NCI-H1417 treated with DMSO at 0.1 percent for 48 hours (cell line): Measurements from ENCODE around the gene PAK1.
"Not testable (repeated sequence)": the region's sequence is repeated elsewhere in the genome, so short reads cannot be mapped to it uniquely, and the experiment has no call there.

Experiments used
- DNase-seq: peaks from one replicate; lab custom pipeline; 2025; lab: John Stamatoyannopoulos, UW

The PAK1 gene

DNA sequence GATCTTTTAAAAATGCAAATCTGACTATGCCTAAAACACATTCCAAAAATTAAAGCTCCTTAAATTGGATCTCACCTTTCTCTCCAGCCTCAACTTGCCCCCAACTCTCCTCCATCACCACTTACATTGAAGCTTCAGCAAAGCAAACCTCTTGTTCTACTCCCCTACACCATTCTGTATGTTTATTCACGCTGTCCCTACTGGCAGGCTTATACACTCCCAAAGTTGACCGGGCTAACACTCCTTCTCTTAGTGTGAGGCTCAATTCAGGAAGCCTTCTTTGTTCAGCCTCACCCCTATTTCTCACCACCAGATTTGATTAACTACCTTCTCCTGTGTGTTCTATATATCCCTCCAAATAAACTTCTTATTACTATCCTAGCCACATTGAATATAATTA, 170.6 kb downstream of the PAK1 start:
- no peak for DNase-seq

GRCh38 chr11:77302752-77303151, 171.1 kb downstream of the PAK1 start:
- DNase-seq, result no peak

DNA sequence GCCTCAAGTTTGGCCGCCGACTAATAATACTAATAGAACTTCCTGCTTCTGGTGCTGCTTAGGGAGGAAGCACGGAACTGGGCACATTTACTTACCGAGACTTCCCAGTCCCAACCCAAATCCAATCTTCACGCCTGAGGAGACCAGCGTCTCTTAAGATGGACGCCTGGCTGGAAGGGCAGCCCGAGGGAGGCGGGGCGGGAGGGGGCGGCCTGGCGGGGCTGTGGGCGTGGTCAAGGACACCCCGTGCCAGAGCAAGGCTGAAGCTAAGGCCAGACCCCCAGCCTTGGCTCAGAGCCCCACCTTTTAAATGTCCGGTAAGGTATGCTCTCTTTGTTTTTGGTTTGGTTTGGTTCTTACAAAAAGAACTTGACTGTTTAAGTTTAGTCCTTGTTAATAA, 172.4 kb downstream of the PAK1 start, which contains the start of gene GDPD4:
TSS of gene GDPD4 (minus strand) at position 177 of the 400 bp plus-strand sequence. CDS start 16,549 bp downstream, outside the sequence.
- no peak for DNase-seq

DNA sequence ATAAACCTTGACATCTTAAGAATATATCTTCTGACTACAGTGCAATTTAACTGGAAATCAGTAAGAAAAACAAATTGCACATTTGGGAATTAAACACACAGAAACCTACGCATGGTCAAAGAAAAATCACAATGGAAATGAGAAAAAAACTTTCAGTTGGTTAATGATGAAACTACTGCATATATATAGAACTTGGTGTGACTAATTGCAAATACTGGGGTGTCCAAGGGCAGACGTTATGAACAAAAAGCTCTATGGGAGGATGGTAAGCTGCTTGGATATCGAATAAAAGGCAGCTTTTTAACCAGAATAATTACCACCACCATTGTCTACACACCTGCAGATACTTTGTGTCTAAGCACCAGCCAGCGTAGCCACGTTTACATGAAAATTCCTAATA, 173.2 kb downstream of the PAK1 start:
- no peak for DNase-seq

- not testable (repeated sequence) for DNase-seq
Observed at GRCh38 chr11:77300028-77300427, 173.9 kb downstream of the PAK1 start.

DNA sequence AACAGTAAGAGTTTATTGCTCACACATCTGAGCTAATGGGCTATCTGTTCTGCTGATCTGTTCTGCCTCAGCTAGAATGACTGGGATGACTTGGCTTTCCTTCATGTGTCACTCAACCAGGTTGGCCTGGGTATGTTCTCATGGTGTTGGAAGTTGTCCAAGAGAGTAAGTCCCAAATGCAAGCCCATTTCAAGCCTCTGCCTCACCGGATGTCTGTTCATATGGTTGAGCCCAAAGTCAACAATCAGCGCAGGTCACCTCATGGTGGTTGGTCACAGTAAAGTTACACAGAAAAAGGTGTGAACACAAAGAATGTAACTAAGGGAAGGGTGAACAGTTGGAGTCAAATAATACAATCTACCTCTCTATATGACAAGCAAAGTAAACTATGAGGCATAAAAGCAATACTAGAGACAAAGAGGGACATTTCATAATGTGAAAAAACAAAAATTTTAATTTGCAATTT, 174.3 kb downstream of the PAK1 start:
- no peak for DNase-seq

- no peak for DNase-seq
Observed at GRCh38 chr11:77294040-77294439, 179.9 kb downstream of the PAK1 start.

DNA sequence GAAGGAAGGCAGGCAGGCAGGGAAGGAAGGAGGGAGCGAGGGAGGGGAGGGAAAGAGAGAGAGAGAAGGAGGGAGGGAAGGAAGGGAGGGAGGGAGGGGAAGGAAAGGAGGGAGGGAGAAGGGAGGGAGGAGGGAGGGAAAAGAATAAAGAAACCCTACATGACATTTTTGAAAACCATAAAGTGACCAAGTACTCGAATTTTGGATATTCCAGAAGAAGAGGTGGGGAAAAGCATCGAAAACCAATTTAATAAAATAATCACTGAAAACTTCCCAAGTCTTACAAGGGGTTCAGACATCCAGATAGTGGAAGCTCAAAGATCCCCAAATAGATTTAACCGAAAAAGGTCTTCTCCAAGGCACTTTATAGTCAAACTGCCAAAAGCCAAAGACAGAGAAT, 184.2 kb downstream of the PAK1 start:
- no peak for DNase-seq

- DNase-seq, result no peak
Observed at GRCh38 chr11:77287615-77288273, 186.2 kb downstream of the PAK1 start.

DNA sequence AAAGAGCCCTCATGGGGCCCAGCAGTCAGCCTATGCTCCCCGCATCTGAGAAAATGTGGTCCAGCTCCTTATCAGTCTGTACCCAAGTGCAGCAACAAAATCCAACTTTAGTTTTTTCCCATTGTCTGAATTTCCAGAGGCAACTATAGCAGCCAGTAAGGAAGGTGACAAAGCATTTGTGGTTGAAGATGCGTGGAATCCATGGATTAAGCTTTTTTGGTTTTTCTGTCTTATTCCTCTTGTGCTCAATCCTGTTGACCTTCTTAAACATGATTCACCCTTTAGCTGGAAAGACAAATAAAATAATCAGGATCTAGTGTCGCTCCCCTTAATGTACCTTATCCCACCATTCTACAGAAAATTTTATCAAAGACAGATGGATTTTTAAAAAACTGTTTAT, 186.8 kb downstream of the PAK1 start:
- no peak for DNase-seq

DNA sequence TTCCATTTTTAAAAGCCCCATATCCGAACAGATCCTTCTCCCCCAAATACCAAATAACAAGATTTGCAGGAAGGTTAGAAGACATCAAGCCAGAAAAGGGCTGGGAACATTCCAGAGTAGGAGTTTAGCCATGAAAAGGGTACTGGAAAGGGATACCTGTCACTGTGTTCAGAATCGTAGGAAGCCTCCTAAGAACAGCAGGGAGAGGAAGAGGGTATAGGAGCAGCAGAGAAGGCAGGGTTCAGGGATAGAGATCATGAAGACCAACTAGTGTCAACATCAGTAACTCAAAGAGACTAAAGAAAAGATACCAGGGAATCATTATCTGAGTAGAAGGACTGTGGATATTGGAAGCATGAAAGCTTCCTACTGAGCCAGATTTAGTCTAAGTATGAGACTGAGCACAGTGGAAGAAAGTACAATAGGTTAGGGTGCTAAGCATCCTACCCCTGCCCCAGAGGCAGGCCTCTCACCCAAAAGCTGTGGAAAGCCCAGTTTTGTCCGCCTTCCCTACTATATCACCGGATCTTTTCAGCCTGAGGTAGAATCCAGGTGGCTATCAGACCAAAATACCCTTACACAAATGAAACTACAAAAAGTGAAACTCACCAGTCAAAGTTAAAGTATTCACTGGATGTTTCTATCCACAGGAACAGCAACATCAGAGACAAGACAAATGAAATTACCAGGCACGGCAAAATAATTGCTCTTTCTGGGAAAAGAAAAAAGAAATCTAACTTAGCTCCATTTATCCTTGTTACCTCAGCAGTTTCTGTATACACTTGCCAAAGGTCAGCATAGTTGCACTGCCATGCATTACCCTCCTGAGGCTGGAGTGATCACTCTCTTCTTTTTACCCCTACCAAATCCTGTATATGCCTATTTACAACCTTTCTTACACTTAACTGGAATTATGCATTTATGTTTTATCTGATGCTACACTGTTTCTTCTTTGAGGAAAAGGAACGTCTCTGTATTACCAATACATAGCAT, 189.1 kb downstream of the PAK1 start:
- DNase-seq, result no peak

GRCh38 chr11:77283101-77283500, 190.8 kb downstream of the PAK1 start:
- DNase-seq, result no peak

GRCh38 chr11:77278595-77279506, 195.0 kb downstream of the PAK1 start:
- no peak for DNase-seq

DNA sequence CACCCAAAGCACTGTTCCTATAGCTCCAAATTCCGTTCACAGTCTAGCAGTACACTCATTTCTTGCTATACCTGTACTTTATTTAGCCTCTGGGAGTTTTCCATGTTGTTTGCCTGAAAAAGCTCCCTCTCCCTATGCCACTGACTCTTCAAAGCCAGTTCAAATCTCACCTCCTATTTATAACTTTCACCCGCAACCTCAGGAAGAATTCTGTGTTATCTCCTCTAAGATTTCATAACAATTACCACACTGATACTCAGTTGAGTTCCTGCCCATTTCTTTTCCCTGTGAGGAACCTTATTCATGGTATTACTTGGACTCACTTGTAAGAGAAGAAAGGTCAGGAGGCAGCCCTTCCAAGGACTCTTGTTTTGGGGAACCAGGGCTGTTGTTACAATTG, 197.6 kb downstream of the PAK1 start:
- DNase-seq, result no peak
